Measurements from ENCODE around the gene ZNF423. TPM values are rescaled to one million over a fixed set of nuclear protein-coding genes. Genes with fewer than 3 reads are reported as not detected.

Gene ZNF423
- total RNA-seq, 2 experiments from 2014 or later, result not detected

- no peaks in the 10 kb centered on the region for H3K36me3 Mint-ChIP-seq (ENCODE audit: low read depth)
- H3K27me3 Mint-ChIP-seq, result no peaks in the 10 kb centered on the region
- no peak overlapping the region for H3K27ac Mint-ChIP-seq
- no peak for TF ChIP-seq CTCF (IDR thresholded peaks at IDR 0.05)
- no peak for ATAC-seq
- intact Hi-C loops (cut with micrococcal nuclease), result loop anchor here (5.0 kb wide), 1 partner anchor 83 kb away; no protein-coding TSS in a partner anchor
- ChIA-PET CTCF (no interaction called here), POLR2A (no interaction called here)
- no peaks in the 10 kb centered on the region for H3K9me3 Mint-ChIP-seq
- no peak overlapping the region for H3K4me3 Mint-ChIP-seq
- DNase-seq, result no peak
- H3K4me1 Mint-ChIP-seq (ENCODE audit: low read depth), result no peaks in the 10 kb centered on the region
These were observed 366.1 kb downstream of the ZNF423 start for GRCh38 chr16:49489686-49490320.

- H3K27me3 Mint-ChIP-seq, result no peaks in the 10 kb centered on the region
- no peak for TF ChIP-seq CTCF (IDR thresholded peaks at IDR 0.05)
- H3K9me3 Mint-ChIP-seq, result no peaks in the 10 kb centered on the region
- ATAC-seq, result no peak
- ChIA-PET POLR2A (no interaction called here), CTCF (no interaction called here)
- no peak overlapping the region for H3K4me3 Mint-ChIP-seq
- H3K4me1 Mint-ChIP-seq (ENCODE audit: low read depth), result no peaks in the 10 kb centered on the region
- H3K27ac Mint-ChIP-seq, result no peak overlapping the region
- DNase-seq, result no peak
- H3K36me3 Mint-ChIP-seq (ENCODE audit: low read depth), result no peaks in the 10 kb centered on the region
- intact Hi-C loops (cut with micrococcal nuclease), result no loop called here
These were observed 367.0 kb downstream of the ZNF423 start for GRCh38 chr16:49488740-49489525.

GRCh38 chr16:49488336-49488735 lies 367.6 kb downstream of the ZNF423 start:
- H3K27ac Mint-ChIP-seq, result no peak overlapping the region
- DNase-seq (no peak), ATAC-seq (no peak)
- TF ChIP-seq CTCF (IDR thresholded peaks at IDR 0.05), result no peak
- POLR2A ChIA-PET, result no interaction called here
- no peak overlapping the region for H3K4me3 Mint-ChIP-seq
- H3K4me1 Mint-ChIP-seq (ENCODE audit: low read depth), result no peaks in the 10 kb centered on the region
- no peaks in the 10 kb centered on the region for H3K9me3 Mint-ChIP-seq
- no peaks in the 10 kb centered on the region for H3K36me3 Mint-ChIP-seq (ENCODE audit: low read depth)
- CTCF ChIA-PET, result no interaction called here
- intact Hi-C loops (cut with micrococcal nuclease), result no loop called here
- H3K27me3 Mint-ChIP-seq, result no peaks in the 10 kb centered on the region

- no peaks in the 10 kb centered on the region for H3K4me1 Mint-ChIP-seq (ENCODE audit: low read depth)
- ATAC-seq (no peak), DNase-seq (no peak)
- no peak overlapping the region for H3K4me3 Mint-ChIP-seq
- ChIA-PET POLR2A (no interaction called here), CTCF (no interaction called here)
- H3K27ac Mint-ChIP-seq, result no peak overlapping the region
- H3K27me3 Mint-ChIP-seq, result no peaks in the 10 kb centered on the region
- H3K9me3 Mint-ChIP-seq, result no peaks in the 10 kb centered on the region
- intact Hi-C loops (cut with micrococcal nuclease), result no loop called here
- TF ChIP-seq CTCF (IDR thresholded peaks at IDR 0.05), result no peak
- no peaks in the 10 kb centered on the region for H3K36me3 Mint-ChIP-seq (ENCODE audit: low read depth)
These were observed 368.2 kb downstream of the ZNF423 start for GRCh38 chr16:49487746-49488145.

- DNase-seq (no peak), ATAC-seq (no peak)
- Mint-ChIP-seq H3K4me3 (no peak overlapping the region), H3K27ac (no peak overlapping the region), H3K36me3 (ENCODE audit: low read depth) (no peaks in the 10 kb centered on the region), H3K4me1 (ENCODE audit: low read depth) (no peaks in the 10 kb centered on the region), H3K27me3 (no peaks in the 10 kb centered on the region), H3K9me3 (no peaks in the 10 kb centered on the region)
- ChIA-PET POLR2A (no interaction called here), CTCF (no interaction called here)
- no peak for TF ChIP-seq CTCF (IDR thresholded peaks at IDR 0.05)
- intact Hi-C loops (cut with micrococcal nuclease), result no loop called here
These were observed 369.5 kb downstream of the ZNF423 start for GRCh38 chr16:49486400-49486799.

Measured in activated CD8-positive, alpha-beta T cell treated with anti-CD3 and anti-CD28 coated beads for 36 hours (primary cell).